B cell (primary cell): ENCODE results near the gene DBNDD2. TPM values are rescaled to one million over a fixed set of nuclear protein-coding genes. Genes with fewer than 3 reads are reported as not detected.

Experiments used
- ATAC-seq: fragments of 200-7000 bp; cut with Tn5 transposase; one replicate; pipeline ENCODE4 v1.10.0; 2021; ENCODE audit warnings: low read depth, mild to moderate bottlenecking, moderate number of reproducible peaks, moderate library complexity
- CTCF ChIA-PET: fragments of 350-600 bp; sonication (Branson Sonifier 250); formaldehyde crosslinking; loops from one replicate; lab custom pipeline; 2021; ENCODE audit warnings: antibody characterized with exemption, inconsistent platforms; lab: Charles Lee
- POLR2A ChIA-PET: fragments of 350-600 bp; sonication (Branson Sonifier 250); formaldehyde crosslinking; loops from one replicate; lab custom pipeline; 2021; ENCODE audit warnings: antibody characterized with exemption; lab: Charles Lee
- DNase-seq: peaks from one replicate; pipeline ENCODE4 v3.0.0; 2013
- H2AFZ ChIP-seq: 2 replicates; pipeline ENCODE4 v1.6.1; 2012; ENCODE audit warnings: mild to moderate bottlenecking, low read depth, low read length; ENCODE audit not compliant: insufficient read depth, poor library complexity, severe bottlenecking
- H3K27ac ChIP-seq, 2 donors: 1 replicate in 1 of 2; 2 replicates in 1 of 2; pipeline ENCODE4 v1.5.1; 2012 to 2013; ENCODE audit warnings: low read length in 2 of 2, mild to moderate bottlenecking in 2 of 2, moderate library complexity in 1 of 2
- H3K27me3 ChIP-seq, 4 experiments: fragments of 200-600 bp in 1 of 4; sonication (generic) in 1 of 4; replicated peaks in 1 of 4; 1 replicate in 2 of 4; 2 replicates in 2 of 4; pipeline versions ENCODE4 v1.6.1 to v1.7.0; 2013 to 2016; ENCODE audit warnings: low read length in 3 of 4, mild to moderate bottlenecking in 2 of 4, mixed read lengths in 1 of 4, moderate library complexity in 1 of 4; ENCODE audit not compliant: insufficient read depth in 4 of 4, control insufficient read depth in 3 of 4; ENCODE audit errors: control extremely low read depth in 1 of 4
- H3K36me3 ChIP-seq, 2 experiments: replicated peaks in 1 of 2; 1 replicate in 1 of 2; 2 replicates in 1 of 2; pipeline versions ENCODE4 v1.6.1 to v1.7.1; 2013; ENCODE audit warnings: low read length in 1 of 2; ENCODE audit not compliant: insufficient read depth in 2 of 2, control insufficient read depth in 1 of 2; ENCODE audit errors: control extremely low read depth in 1 of 2, extremely low read depth in 1 of 2
- H3K4me1 ChIP-seq, 2 donors: fragments of 200-600 bp in 1 of 2; sonication (generic) in 1 of 2; 1 replicate in 1 of 2; 2 replicates in 1 of 2; pipeline versions ENCODE4 v1.5.1 to v1.6.1; 2013 to 2017; ENCODE audit warnings: low read length in 2 of 2; ENCODE audit not compliant: control insufficient read depth in 2 of 2, insufficient read depth in 2 of 2
- H3K4me2 ChIP-seq: replicated peaks from 2 replicates; pipeline ENCODE3; 2012; ENCODE audit warnings: mild to moderate bottlenecking, low read depth, low read length; ENCODE audit not compliant: poor library complexity, severe bottlenecking
- H3K4me3 ChIP-seq, 5 experiments: fragments of 200-600 bp in 1 of 5; sonication (generic) in 1 of 5; 1 replicate in 3 of 5; 2 replicates in 2 of 5; pipeline versions ENCODE4 v1.5.1 to v1.7.0; 2011 to 2016; ENCODE audit warnings: low read length in 4 of 5, mild to moderate bottlenecking in 4 of 5, low read depth in 2 of 5, control low read depth in 1 of 5, moderate library complexity in 1 of 5; ENCODE audit not compliant: insufficient read depth in 1 of 5; ENCODE audit errors: control extremely low read depth in 1 of 5, extremely low read depth in 1 of 5
- H3K79me2 ChIP-seq: fragments of 200-600 bp; sonication (generic); one replicate; pipeline ENCODE4 v1.6.0; 2016; ENCODE audit warnings: low read length; ENCODE audit not compliant: control insufficient read depth, insufficient read depth
- H3K9ac ChIP-seq: fragments of 200-600 bp; sonication (generic); 2 replicates; pipeline ENCODE4 v1.6.1; 2017; ENCODE audit warnings: mild to moderate bottlenecking, low read length, moderate library complexity
- H3K9me3 ChIP-seq, 3 donors: one replicate each; pipeline versions ENCODE4 v1.6.1 to v1.7.1; 2013; ENCODE audit warnings: low read length in 2 of 3; ENCODE audit not compliant: control insufficient read depth in 2 of 3, insufficient read depth in 1 of 3; ENCODE audit errors: control extremely low read depth in 1 of 3
- H4K20me1 ChIP-seq: 2 replicates; pipeline ENCODE4 v1.6.0; 2012; ENCODE audit warnings: mild to moderate bottlenecking, low read length; ENCODE audit not compliant: insufficient read depth, control insufficient read depth, poor library complexity, severe bottlenecking
- H3K27ac Mint-ChIP-seq: one replicate; pipeline ENCODE4 v1.8.0; 2021; ENCODE audit warnings: mixed read lengths
- H3K27me3 Mint-ChIP-seq: one replicate; pipeline ENCODE4 v1.8.0; 2021; ENCODE audit warnings: mixed read lengths
- H3K4me1 Mint-ChIP-seq: one replicate; pipeline ENCODE4 v1.8.0; 2021; ENCODE audit warnings: mixed read lengths
- H3K4me3 Mint-ChIP-seq: one replicate; pipeline ENCODE4 v1.8.0; 2021; ENCODE audit warnings: mixed read lengths
- H3K9me3 Mint-ChIP-seq: one replicate; pipeline ENCODE4 v1.8.0; 2022; ENCODE audit warnings: mixed read lengths; ENCODE audit not compliant: insufficient read depth
- CTCF ChIP-seq: fragments of 200-600 bp; IDR thresholded peaks from one replicate; pipeline ENCODE4 v1.8.0; 2022; ENCODE audit warnings: antibody characterized with exemption, mild to moderate bottlenecking
- EZH2 ChIP-seq: IDR thresholded peaks from 2 replicates; pipeline ENCODE4 v1.6.1; 2012; ENCODE audit warnings: borderline replicate concordance, low read depth, mild to moderate bottlenecking, moderate library complexity, low read length; ENCODE audit not compliant: insufficient read depth, poor library complexity, severe bottlenecking
- WGBS: methylation state at CpG from one replicate; pipeline ENCODE4 v1.1.5; 2013; ENCODE audit warnings: missing lambda C conversion rate; ENCODE audit not compliant: insufficient coverage; 5-methylcytosine and 5-hydroxymethylcytosine counted together
- intact Hi-C: fragments of 100-400 bp; cut with micrococcal nuclease; formaldehyde crosslinking; loops from one replicate; pipeline ENCODE4 v1.10.0; 2022
- polyA plus RNA-seq: library from polyadenylated mRNA; depleted of rRNA; stranded (reverse); fragments of >200 nt; gene quantifications from 2 replicates; pipeline ENCODE4 v1.2.3, GENCODE V29; 2012
- total RNA-seq, 2 donors: library from RNA; stranded (reverse); fragments of 120-200 nt in 1 of 2; gene quantifications; 1 replicate in 1 of 2; 2 replicates in 1 of 2; pipeline versions ENCODE4 v1.2.3 to v1.2.4, GENCODE V29; 2013 to 2022

The DBNDD2 gene
- total and polyA plus RNA-seq, 2 donors (not counting 1 experiment from before 2014, with no cell fraction given), result 3.1 to 3.6 TPM

DNA sequence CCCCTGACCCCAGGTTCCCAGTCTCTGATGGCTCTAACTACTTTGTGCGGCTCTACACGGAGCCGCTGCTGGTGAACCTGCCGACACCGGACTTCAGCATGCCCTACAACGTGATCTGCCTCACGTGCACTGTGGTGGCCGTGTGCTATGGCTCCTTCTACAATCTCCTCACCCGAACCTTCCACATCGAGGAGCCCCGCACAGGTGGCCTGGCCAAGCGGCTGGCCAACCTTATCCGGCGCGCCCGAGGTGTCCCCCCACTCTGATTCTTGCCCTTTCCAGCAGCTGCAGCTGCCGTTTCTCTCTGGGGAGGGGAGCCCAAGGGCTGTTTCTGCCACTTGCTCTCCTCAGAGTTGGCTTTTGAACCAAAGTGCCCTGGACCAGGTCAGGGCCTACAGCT is 17.5 kb downstream of the DBNDD2 start:
- Histone ChIP-seq H2AFZ (no peak overlapping the region), H3K9ac (no peak overlapping the region), H3K36me3 (peaks cover 10 to 51% of the 10 kb centered on the region in 2 experiments), H3K79me2 (no peaks in the 10 kb centered on the region), H3K27me3 (no peaks in the 10 kb centered on the region), H3K4me1 (no peaks in the 10 kb centered on the region), H3K27ac (no peak overlapping the region), H3K4me3 (no peak overlapping the region), H3K9me3 (no peaks in the 10 kb centered on the region), H3K4me2 (no peak overlapping the region), H4K20me1 (no peaks in the 10 kb centered on the region)
- ATAC-seq, result no peak
- H3K27ac Mint-ChIP-seq, result no peak overlapping the region
- WGBS, result 97% methylated on average over 17 of the region's 17 CpGs
- CTCF ChIA-PET, result interaction anchor here (1.1 to 15.7 kb wide), 2 partner anchors 12 to 56 kb away, joined by 5 to 814 read pairs; partner anchors contain the start of genes SYS1 and TP53TG5
- H3K4me3 Mint-ChIP-seq, result no peak overlapping the region
- intact Hi-C loops, result no loop called here
- no peaks in the 10 kb centered on the region for H3K4me1 Mint-ChIP-seq
- H3K27me3 Mint-ChIP-seq, result no peaks in the 10 kb centered on the region
- POLR2A ChIA-PET, result no interaction called here
- no peaks in the 10 kb centered on the region for H3K9me3 Mint-ChIP-seq
- TF ChIP-seq EZH2, result no peak
- no peak for DNase-seq

DNA sequence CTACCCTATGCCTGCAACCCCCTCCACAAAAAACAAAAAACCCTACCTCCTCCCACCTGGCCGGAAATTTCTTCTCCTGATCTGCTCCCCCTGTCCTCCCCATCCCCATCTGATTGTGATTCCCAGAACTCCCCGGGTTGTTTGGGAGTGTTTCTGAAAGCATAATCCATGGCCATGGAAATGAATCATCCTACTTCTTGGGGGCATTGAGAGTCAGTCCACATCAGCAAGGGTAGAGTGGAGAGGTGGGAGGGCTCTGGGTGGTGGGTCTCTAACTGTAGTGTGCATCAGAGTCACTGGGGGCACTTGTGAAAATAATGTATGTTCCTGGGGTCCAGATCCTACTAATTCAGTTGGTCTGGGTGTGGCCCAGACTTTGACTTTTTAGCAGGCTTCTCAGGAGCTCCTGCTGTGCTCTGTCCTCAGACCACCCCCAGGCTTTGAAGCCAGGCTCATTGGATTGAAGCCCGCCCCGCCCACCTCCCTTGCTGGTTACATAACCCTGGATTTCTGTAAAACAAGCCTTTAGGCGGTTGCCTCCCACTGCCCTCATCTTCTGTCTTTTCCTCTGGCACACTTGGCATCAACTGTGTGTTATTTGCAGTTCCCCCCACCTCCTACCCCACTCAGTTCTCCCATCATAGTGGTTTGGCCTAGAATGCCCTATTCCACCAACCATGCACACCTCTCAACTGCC is 18.4 kb downstream of the DBNDD2 start:
- no peak overlapping the region for H3K9ac ChIP-seq
- WGBS, result 95% methylated on average over 3 of the region's 5 CpGs
- no peak for ATAC-seq

More for the DNA sequence above, 18.4 kb downstream of the DBNDD2 start:
- Histone ChIP-seq H3K79me2 (no peaks in the 10 kb centered on the region), H4K20me1 (no peaks in the 10 kb centered on the region), H2AFZ (no peak overlapping the region), H3K4me1 (peaks cover 0 to 2% of the 10 kb centered on the region in 2 donors), H3K27ac (no peak overlapping the region), H3K9me3 (no peaks in the 10 kb centered on the region), H3K4me3 (no peak overlapping the region), H3K36me3 (peaks cover 6 to 42% of the 10 kb centered on the region in 2 experiments), H3K27me3 (no peaks in the 10 kb centered on the region), H3K4me2 (no peak overlapping the region)
- no peaks in the 10 kb centered on the region for H3K9me3 Mint-ChIP-seq
- H3K27me3 Mint-ChIP-seq, result no peaks in the 10 kb centered on the region
- ChIA-PET CTCF (interaction anchor here (0.6 to 15.7 kb wide), 3 partner anchors 11 to 167 kb away, joined by 3 to 814 read pairs (median 5); partner anchors contain the start of genes SYS1 and TP53TG5), POLR2A (interaction anchor here (0.6 kb wide), 1 partner anchor 57 kb away, joined by 3 read pairs; no protein-coding TSS in a partner anchor)
- DNase-seq, result no peak
- no peak for TF ChIP-seq CTCF
- TF ChIP-seq EZH2, result no peak
- intact Hi-C loops, result no loop called here
- H3K27ac Mint-ChIP-seq, result no peak overlapping the region
- H3K4me1 Mint-ChIP-seq, result peaks cover 2% of the 10 kb centered on the region
- H3K4me3 Mint-ChIP-seq, result no peak overlapping the region
